AG10803 (cell line): ENCODE measurements around the gene ANKMY2.
"Not testable (repeated sequence)": the region's sequence is repeated elsewhere in the genome, so short reads cannot be mapped to it uniquely, and the experiment has no call there.

ENCODE experiments used
- DNase-seq: peaks from one replicate; pipeline ENCODE4 v3.0.0; 2010; ENCODE audit warnings: low read depth
- H3K4me3 ChIP-seq: 2 replicates; pipeline ENCODE4 v1.5.1; 2011; ENCODE audit warnings: mild to moderate bottlenecking, low read length, control low read depth
- CTCF ChIP-seq: conservative IDR thresholded peaks from 2 replicates; pipeline ENCODE4 v1.5.1; 2011; ENCODE audit warnings: mild to moderate bottlenecking, low read length, control low read depth, inconsistent platforms

Gene ANKMY2

GRCh38 chr7:16684935-16685334, 39.4 kb upstream of the ANKMY2 start:
- DNase-seq, result no peak
- no peak for TF ChIP-seq CTCF
- H3K4me3 ChIP-seq, result no peak overlapping the region

GRCh38 chr7:16678645-16679566, 33.4 kb upstream of the ANKMY2 start:
- not testable (repeated sequence) for H3K4me3 ChIP-seq, DNase-seq

GRCh38 chr7:16677978-16678494, 32.5 kb upstream of the ANKMY2 start:
- TF ChIP-seq CTCF, result no peak
- DNase-seq, result no peak
- H3K4me3 ChIP-seq, result no peak overlapping the region

- DNase-seq, result no peak
- H3K4me3 ChIP-seq, result no peak overlapping the region
- TF ChIP-seq CTCF, result no peak
Observed at GRCh38 chr7:16675277-16675676, 29.7 kb upstream of the ANKMY2 start.

- TF ChIP-seq CTCF, result no peak
- no peak overlapping the region for H3K4me3 ChIP-seq
- no peak for DNase-seq
Observed at GRCh38 chr7:16671811-16672210, 26.3 kb upstream of the ANKMY2 start.

GRCh38 chr7:16670731-16671344, 25.3 kb upstream of the ANKMY2 start:
- TF ChIP-seq CTCF, result no peak
- no peak overlapping the region for H3K4me3 ChIP-seq
- DNase-seq, result no peak

- peak; percentile 64 for DNase-seq
- no peak for TF ChIP-seq CTCF
- no peak overlapping the region for H3K4me3 ChIP-seq
Observed at GRCh38 chr7:16670021-16670420, 24.5 kb upstream of the ANKMY2 start.
